ENCODE measurements around the gene DMAP1. TPM values are rescaled to one million over a fixed set of nuclear protein-coding genes. Genes with fewer than 3 reads are reported as not detected.

DMAP1 gene
- total and polyA plus RNA-seq, 2 experiments from 2014 or later: 32.6 to 40.0 TPM

DNA sequence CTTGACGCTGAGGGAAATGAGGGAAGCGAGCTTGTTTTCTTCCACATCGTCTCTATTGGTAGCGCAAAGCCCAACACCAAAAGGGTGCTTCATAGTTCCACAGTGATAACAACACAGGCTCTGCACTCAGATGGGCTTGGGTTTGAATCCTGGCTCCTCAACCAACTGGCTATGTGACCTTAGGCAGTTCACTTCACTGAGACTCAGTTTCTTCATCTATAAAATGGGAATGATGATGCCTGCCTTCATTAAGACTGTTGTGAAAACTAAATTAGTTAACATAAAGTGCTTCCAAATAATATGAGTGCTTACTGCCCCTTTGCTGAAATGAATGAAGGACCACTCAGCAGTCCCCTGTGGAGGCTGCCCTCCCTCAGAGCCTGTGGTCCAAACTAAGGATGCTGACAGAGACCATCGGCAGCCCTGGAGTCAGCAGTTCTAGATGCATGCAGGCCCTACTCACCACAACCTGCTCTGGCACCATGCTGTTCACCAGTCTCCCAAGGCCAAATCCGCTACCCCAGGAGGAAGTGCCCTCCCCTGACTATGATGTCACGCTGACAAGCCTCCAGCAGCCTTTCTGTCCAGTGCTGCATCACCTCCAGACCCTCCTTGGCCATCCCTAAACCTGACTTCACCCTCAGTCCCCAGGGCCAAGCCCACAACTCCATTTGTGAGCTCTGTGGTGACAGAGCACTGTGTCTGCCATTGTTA, 30.7 kb downstream of the DMAP1 start:
- H3K36me3 ChIP-seq (ENCODE audit: insufficient read depth): no peaks in the 10 kb centered on the region
- H3K27ac ChIP-seq (ENCODE audit: low read depth): no peak overlapping the region
- ATAC-seq (no peak), DNase-seq (ENCODE audit: low spot score) (no peak)
- no peak overlapping the region for H2AFZ ChIP-seq
- TF ChIP-seq, protein P1, sequence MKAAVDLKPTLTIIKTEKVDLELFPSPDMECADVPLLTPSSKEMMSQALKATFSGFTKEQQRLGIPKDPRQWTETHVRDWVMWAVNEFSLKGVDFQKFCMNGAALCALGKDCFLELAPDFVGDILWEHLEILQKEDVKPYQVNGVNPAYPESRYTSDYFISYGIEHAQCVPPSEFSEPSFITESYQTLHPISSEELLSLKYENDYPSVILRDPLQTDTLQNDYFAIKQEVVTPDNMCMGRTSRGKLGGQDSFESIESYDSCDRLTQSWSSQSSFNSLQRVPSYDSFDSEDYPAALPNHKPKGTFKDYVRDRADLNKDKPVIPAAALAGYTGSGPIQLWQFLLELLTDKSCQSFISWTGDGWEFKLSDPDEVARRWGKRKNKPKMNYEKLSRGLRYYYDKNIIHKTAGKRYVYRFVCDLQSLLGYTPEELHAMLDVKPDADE (IDR thresholded peaks at IDR 0.05): no peak
- no peak for TF ChIP-seq EZH2phosphoT487 (IDR thresholded peaks at IDR 0.05; ENCODE audit: unreplicated experiment)
- TF ChIP-seq ZNF331 (CRISPR knock-in tag; IDR thresholded peaks at IDR 0.05; ENCODE audit: low read depth): no peak
- H3K4me3 ChIP-seq: no peak overlapping the region
- H3K4me1 ChIP-seq (ENCODE audit: insufficient read depth): peaks cover 7% of the 10 kb centered on the region; the same call in 1 of the 2 replicates
- no peak overlapping the region for H3K4me3 Mint-ChIP-seq
- H3K27me3 ChIP-seq (ENCODE audit: insufficient read depth): no peaks in the 10 kb centered on the region
- H3K27me3 Mint-ChIP-seq (ENCODE audit: insufficient read depth, low read depth, poor library complexity): peaks cover 12% of the 10 kb centered on the region
- H3K79me2 ChIP-seq (replicated peaks; ENCODE audit: insufficient read depth): no peaks in the 10 kb centered on the region
- no peaks in the 10 kb centered on the region for H3F3A ChIP-seq (replicated peaks; ENCODE audit: low read depth)
- peaks cover 6% of the 10 kb centered on the region; the same call in 2 of the 3 replicates for H3K36me3 Mint-ChIP-seq (ENCODE audit: low read depth)
- H3K27ac Mint-ChIP-seq: no peak overlapping the region
- peaks cover 28% of the 10 kb centered on the region for H3K4me1 Mint-ChIP-seq
- H3K9me2 ChIP-seq (ENCODE audit: insufficient read depth): no peaks in the 10 kb centered on the region
- H3K4me2 ChIP-seq: no peak overlapping the region
- 0 out of 2 replicates have a peak, but pooled peaks cover 3% of the 10 kb centered on the region for H4K20me1 ChIP-seq (replicated peaks; ENCODE audit: insufficient read depth)
- H3K9me3 Mint-ChIP-seq: no peaks in the 10 kb centered on the region

DNA sequence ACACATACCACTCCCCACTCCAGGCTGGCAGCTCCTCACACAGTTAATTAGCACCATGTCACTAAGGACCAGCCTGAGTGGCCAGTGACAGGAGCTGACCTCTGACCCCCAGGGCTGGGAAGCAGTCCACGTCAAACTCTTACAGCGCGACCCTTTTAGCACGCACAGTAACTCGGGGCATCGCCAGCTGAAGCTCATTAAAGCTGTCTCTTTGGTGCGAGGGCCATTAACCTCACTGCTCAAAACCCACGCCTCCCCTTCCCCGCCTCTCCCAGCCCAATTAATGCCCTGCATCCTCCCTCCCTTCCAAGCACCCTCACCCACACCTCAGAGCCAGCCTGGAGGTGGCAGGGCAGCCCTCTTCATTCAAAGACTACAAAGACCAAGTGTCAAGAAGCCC, 31.7 kb downstream of the DMAP1 start:
- Histone ChIP-seq H3K79me2 (replicated peaks; ENCODE audit: insufficient read depth) (no peaks in the 10 kb centered on the region), H3K4me2 (no peak overlapping the region), H4K20me1 (replicated peaks; ENCODE audit: insufficient read depth) (peaks cover 3% of the 10 kb centered on the region; the same call in 1 of the 2 replicates), H3K9me2 (ENCODE audit: insufficient read depth) (no peaks in the 10 kb centered on the region), H3K27ac (ENCODE audit: low read depth) (no peak overlapping the region), H3K27me3 (ENCODE audit: insufficient read depth) (no peaks in the 10 kb centered on the region), H2AFZ (no peak overlapping the region), H3K4me3 (no peak overlapping the region), H3K36me3 (ENCODE audit: insufficient read depth) (no peaks in the 10 kb centered on the region), H3K4me1 (ENCODE audit: insufficient read depth) (no peaks in the 10 kb centered on the region; the same call in 1 of the 2 replicates), H3F3A (replicated peaks; ENCODE audit: low read depth) (no peaks in the 10 kb centered on the region)
- H3K4me1 Mint-ChIP-seq: peaks cover 22% of the 10 kb centered on the region
- ATAC-seq (no peak), DNase-seq (ENCODE audit: low spot score) (no peak)
- no peak overlapping the region for H3K4me3 Mint-ChIP-seq
- H3K27me3 Mint-ChIP-seq (ENCODE audit: insufficient read depth, low read depth, poor library complexity): peaks cover 12% of the 10 kb centered on the region
- peaks cover 6% of the 10 kb centered on the region; the same call in 2 of the 3 replicates for H3K36me3 Mint-ChIP-seq (ENCODE audit: low read depth)
- H3K27ac Mint-ChIP-seq: no peak overlapping the region
- no peaks in the 10 kb centered on the region for H3K9me3 Mint-ChIP-seq
- TF ChIP-seq EZH2phosphoT487 (IDR thresholded peaks at IDR 0.05; ENCODE audit: unreplicated experiment): no peak
- no peak for TF ChIP-seq NANOG (IDR thresholded peaks at IDR 0.05; ENCODE audit: borderline replicate concordance)
- TF ChIP-seq CREB1 (CRISPR knock-in tag; IDR thresholded peaks at IDR 0.05; ENCODE audit: low read depth): no peak
- TF ChIP-seq, protein P2, sequence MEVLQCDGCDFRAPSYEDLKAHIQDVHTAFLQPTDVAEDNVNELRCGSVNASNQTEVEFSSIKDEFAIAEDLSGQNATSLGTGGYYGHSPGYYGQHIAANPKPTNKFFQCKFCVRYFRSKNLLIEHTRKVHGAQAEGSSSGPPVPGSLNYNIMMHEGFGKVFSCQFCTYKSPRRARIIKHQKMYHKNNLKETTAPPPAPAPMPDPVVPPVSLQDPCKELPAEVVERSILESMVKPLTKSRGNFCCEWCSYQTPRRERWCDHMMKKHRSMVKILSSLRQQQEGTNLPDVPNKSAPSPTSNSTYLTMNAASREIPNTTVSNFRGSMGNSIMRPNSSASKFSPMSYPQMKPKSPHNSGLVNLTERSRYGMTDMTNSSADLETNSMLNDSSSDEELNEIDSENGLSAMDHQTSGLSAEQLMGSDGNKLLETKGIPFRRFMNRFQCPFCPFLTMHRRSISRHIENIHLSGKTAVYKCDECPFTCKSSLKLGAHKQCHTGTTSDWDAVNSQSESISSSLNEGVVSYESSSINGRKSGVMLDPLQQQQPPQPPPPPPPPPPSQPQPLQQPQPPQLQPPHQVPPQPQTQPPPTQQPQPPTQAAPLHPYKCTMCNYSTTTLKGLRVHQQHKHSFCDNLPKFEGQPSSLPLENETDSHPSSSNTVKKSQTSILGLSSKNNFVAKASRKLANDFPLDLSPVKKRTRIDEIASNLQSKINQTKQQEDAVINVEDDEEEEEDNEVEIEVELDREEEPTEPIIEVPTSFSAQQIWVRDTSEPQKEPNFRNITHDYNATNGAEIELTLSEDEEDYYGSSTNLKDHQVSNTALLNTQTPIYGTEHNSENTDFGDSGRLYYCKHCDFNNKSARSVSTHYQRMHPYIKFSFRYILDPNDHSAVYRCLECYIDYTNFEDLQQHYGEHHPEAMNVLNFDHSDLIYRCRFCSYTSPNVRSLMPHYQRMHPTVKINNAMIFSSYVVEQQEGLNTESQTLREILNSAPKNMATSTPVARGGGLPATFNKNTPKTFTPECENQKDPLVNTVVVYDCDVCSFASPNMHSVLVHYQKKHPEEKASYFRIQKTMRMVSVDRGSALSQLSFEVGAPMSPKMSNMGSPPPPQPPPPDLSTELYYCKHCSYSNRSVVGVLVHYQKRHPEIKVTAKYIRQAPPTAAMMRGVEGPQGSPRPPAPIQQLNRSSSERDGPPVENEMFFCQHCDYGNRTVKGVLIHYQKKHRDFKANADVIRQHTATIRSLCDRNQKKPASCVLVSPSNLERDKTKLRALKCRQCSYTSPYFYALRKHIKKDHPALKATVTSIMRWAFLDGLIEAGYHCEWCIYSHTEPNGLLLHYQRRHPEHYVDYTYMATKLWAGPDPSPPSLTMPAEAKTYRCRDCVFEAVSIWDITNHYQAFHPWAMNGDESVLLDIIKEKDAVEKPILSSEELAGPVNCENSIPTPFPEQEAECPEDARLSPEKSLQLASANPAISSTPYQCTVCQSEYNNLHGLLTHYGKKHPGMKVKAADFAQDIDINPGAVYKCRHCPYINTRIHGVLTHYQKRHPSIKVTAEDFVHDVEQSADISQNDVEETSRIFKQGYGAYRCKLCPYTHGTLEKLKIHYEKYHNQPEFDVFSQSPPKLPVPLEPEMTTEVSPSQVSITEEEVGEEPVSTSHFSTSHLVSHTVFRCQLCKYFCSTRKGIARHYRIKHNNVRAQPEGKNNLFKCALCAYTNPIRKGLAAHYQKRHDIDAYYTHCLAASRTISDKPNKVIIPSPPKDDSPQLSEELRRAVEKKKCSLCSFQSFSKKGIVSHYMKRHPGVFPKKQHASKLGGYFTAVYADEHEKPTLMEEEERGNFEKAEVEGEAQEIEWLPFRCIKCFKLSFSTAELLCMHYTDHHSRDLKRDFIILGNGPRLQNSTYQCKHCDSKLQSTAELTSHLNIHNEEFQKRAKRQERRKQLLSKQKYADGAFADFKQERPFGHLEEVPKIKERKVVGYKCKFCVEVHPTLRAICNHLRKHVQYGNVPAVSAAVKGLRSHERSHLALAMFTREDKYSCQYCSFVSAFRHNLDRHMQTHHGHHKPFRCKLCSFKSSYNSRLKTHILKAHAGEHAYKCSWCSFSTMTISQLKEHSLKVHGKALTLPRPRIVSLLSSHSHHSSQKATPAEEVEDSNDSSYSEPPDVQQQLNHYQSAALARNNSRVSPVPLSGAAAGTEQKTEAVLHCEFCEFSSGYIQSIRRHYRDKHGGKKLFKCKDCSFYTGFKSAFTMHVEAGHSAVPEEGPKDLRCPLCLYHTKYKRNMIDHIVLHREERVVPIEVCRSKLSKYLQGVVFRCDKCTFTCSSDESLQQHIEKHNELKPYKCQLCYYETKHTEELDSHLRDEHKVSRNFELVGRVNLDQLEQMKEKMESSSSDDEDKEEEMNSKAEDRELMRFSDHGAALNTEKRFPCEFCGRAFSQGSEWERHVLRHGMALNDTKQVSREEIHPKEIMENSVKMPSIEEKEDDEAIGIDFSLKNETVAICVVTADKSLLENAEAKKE (CRISPR knock-in tag; IDR thresholded peaks at IDR 0.05): no peak
- no peak for TF ChIP-seq STAT1 (IDR thresholded peaks at IDR 0.05; ENCODE audit: unreplicated experiment)
- no peak for TF ChIP-seq EZH2 (IDR thresholded peaks at IDR 0.05; ENCODE audit: low read depth, unreplicated experiment)
- TF ChIP-seq, protein P1 (IDR thresholded peaks at IDR 0.05): no peak

All from GM23338 (cell line).